Left lung (tissue), 10 donors: Measurements from ENCODE around the gene PTX3. TPM values are rescaled to one million over a fixed set of nuclear protein-coding genes. Genes with fewer than 3 reads are reported as not detected.

Source experiments
- ATAC-seq: fragments of 200-7000 bp; cut with Tn5 transposase; one replicate; pipeline ENCODE4 v1.9.1; 2020; ENCODE audit warnings: moderate library complexity
- DNase-seq, 4 donors: peaks; one replicate each; pipeline ENCODE4 v3.0.0-alpha.2; 2013 to 2020
- H3K27ac ChIP-seq, 2 donors: fragments of 200-600 bp; sonication (generic) in 1 of 2; one replicate each; pipeline versions ENCODE4 v1.5.0 to v1.8.0; 2020 to 2021
- H3K27me3 ChIP-seq, 2 donors: fragments of 200-600 bp; sonication (generic) in 1 of 2; one replicate each; pipeline versions ENCODE4 v1.5.0 to v1.8.0; 2020 to 2021
- H3K36me3 ChIP-seq, 2 donors: fragments of 200-600 bp; sonication (generic) in 1 of 2; one replicate each; pipeline versions ENCODE4 v1.5.0 to v1.8.0; 2020 to 2021
- H3K4me1 ChIP-seq, 2 donors: fragments of 200-600 bp; one replicate each; pipeline ENCODE4 v1.8.0; 2021
- H3K4me3 ChIP-seq, 2 donors: fragments of 200-600 bp; sonication (generic) in 1 of 2; one replicate each; pipeline versions ENCODE4 v1.5.0 to v1.8.0; 2020 to 2021; ENCODE audit warnings: mild to moderate bottlenecking in 1 of 2
- H3K9me3 ChIP-seq, 2 donors: fragments of 200-600 bp; sonication (generic) in 1 of 2; one replicate each; pipeline versions ENCODE4 v1.5.0 to v1.8.0; 2020 to 2021
- CTCF ChIP-seq, 2 donors: fragments of 200-600 bp; sonication (generic) in 1 of 2; IDR thresholded peaks; one replicate each; pipeline versions ENCODE4 v1.5.0 to v1.8.0; 2021; ENCODE audit warnings: antibody characterized with exemption in 2 of 2
- intact Hi-C, 2 donors: fragments of 100-400 bp; cut with DNase I; formaldehyde crosslinking; loops; one replicate each; pipeline versions ENCODE4 v1.11.2 to v1.14.2; 2022
- polyA plus RNA-seq, 6 donors: library from polyadenylated mRNA; unstranded; fragments of 120-200 nt; gene quantifications; one replicate each; pipeline ENCODE4 v1.2.1, GENCODE V29; 2013; ENCODE audit not compliant: insufficient read length in 6 of 6
- total RNA-seq, 2 donors: library from RNA; stranded (reverse); fragmentation: NEBNext Ultra II Directional; extraction: Animal tissue kit (Norgen Biotek cat#: 25700); gene quantifications; one replicate each; pipeline ENCODE4 v1.2.1, GENCODE V29; 2021
- donor health status: DM: no; HTN: yes; CAD: no.
- donor health status: DM: no; HTN: no; CAD: no.

PTX3 gene
- total and polyA plus RNA-seq, 8 donors: 5.6 to 93.7 (median 32.3) TPM

- no peak for TF ChIP-seq CTCF (IDR thresholded peaks at IDR 0.05)
- ATAC-seq (no peak), DNase-seq (no peak)
- H3K27ac ChIP-seq: no peak overlapping the region
- H3K9me3 ChIP-seq: no peaks in the 10 kb centered on the region
- H3K4me3 ChIP-seq: no peak overlapping the region
- intact Hi-C loops: no loop called here
- no peaks in the 10 kb centered on the region for H3K27me3 ChIP-seq
- H3K4me1 ChIP-seq: peaks cover 0 to 38% of the 10 kb centered on the region in 2 donors
- H3K36me3 ChIP-seq: no peaks in the 10 kb centered on the region
These were observed 29.1 kb downstream of the PTX3 start for GRCh38 chr3:157465741-157466140.

GRCh38 chr3:157467200-157467599 lies 30.6 kb downstream of the PTX3 start:
- Histone ChIP-seq H3K9me3 (no peaks in the 10 kb centered on the region), H3K27ac (peak overlapping the region in 1 of 2 donors; percentile 30), H3K36me3 (no peaks in the 10 kb centered on the region), H3K27me3 (no peaks in the 10 kb centered on the region), H3K4me1 (peaks cover 0 to 38% of the 10 kb centered on the region in 2 donors), H3K4me3 (no peak overlapping the region)
- intact Hi-C loops: no loop called here
- no peak for TF ChIP-seq CTCF (IDR thresholded peaks at IDR 0.05)
- ATAC-seq: no peak
- no peak for DNase-seq

- H3K4me3 ChIP-seq: no peak overlapping the region
- no peaks in the 10 kb centered on the region for H3K9me3 ChIP-seq
- no peaks in the 10 kb centered on the region for H3K36me3 ChIP-seq
- H3K27me3 ChIP-seq: no peaks in the 10 kb centered on the region
- peaks cover 0 to 38% of the 10 kb centered on the region in 2 donors for H3K4me1 ChIP-seq
- TF ChIP-seq CTCF (IDR thresholded peaks at IDR 0.05): no peak
- intact Hi-C loops: no loop called here
- ATAC-seq (peak; percentile 22), DNase-seq (no peak)
- H3K27ac ChIP-seq: peak overlapping the region in 1 of 2 donors; percentile 31
These were observed 33.1 kb downstream of the PTX3 start for GRCh38 chr3:157469561-157470294.

- intact Hi-C loops: no loop called here
- H3K4me3 ChIP-seq: no peak overlapping the region
- H3K9me3 ChIP-seq: no peaks in the 10 kb centered on the region
- H3K36me3 ChIP-seq: no peaks in the 10 kb centered on the region
- peaks cover 0 to 38% of the 10 kb centered on the region in 2 donors for H3K4me1 ChIP-seq
- DNase-seq (no peak), ATAC-seq (no peak)
- no peak overlapping the region for H3K27ac ChIP-seq
- H3K27me3 ChIP-seq: no peaks in the 10 kb centered on the region
- no peak for TF ChIP-seq CTCF (IDR thresholded peaks at IDR 0.05)
These were observed 34.4 kb downstream of the PTX3 start for GRCh38 chr3:157471064-157471463.

GRCh38 chr3:157472648-157473047 lies 36.0 kb downstream of the PTX3 start:
- no peaks in the 10 kb centered on the region for H3K36me3 ChIP-seq
- no peak for TF ChIP-seq CTCF (IDR thresholded peaks at IDR 0.05)
- DNase-seq: no peak
- intact Hi-C loops: no loop called here
- H3K27me3 ChIP-seq: no peaks in the 10 kb centered on the region
- no peaks in the 10 kb centered on the region for H3K9me3 ChIP-seq
- no peak for ATAC-seq
- H3K27ac ChIP-seq: no peak overlapping the region
- H3K4me3 ChIP-seq: no peak overlapping the region
- H3K4me1 ChIP-seq: peaks cover 0 to 24% of the 10 kb centered on the region in 2 donors
